Choroid plexus epithelial cell (primary cell): ENCODE results near the gene CASZ1.
A peak's percentile ranks its signal among the peaks of the same experiment; 100 is the strongest.

Experiments
- DNase-seq: peaks from one replicate; pipeline ENCODE4 v3.0.0-alpha.2; 2010; ENCODE audit warnings: low read depth
- H3K4me3 ChIP-seq: 2 replicates; pipeline ENCODE4 v1.5.1; 2011; ENCODE audit warnings: low read depth, mild to moderate bottlenecking, control low read depth, low read length, moderate library complexity
- CTCF ChIP-seq: conservative IDR thresholded peaks from 2 replicates; pipeline ENCODE4 v1.5.1; 2011; ENCODE audit warnings: low read depth, mild to moderate bottlenecking, control low read depth, inconsistent platforms, low read length, moderate library complexity

Gene CASZ1

GRCh38 chr1:10726355-10726754 is 70.1 kb downstream of the CASZ1 start:
- TF ChIP-seq CTCF = no peak
- no peak for DNase-seq
- H3K4me3 ChIP-seq = no peak overlapping the region

GRCh38 chr1:10724948-10725847 is 71.2 kb downstream of the CASZ1 start:
- H3K4me3 ChIP-seq = no peak overlapping the region
- peak; percentile 26 for DNase-seq
- no peak for TF ChIP-seq CTCF

- no peak for DNase-seq
- TF ChIP-seq CTCF = no peak
- no peak overlapping the region for H3K4me3 ChIP-seq
These were observed 71.9 kb downstream of the CASZ1 start for GRCh38 chr1:10724511-10724910.

GRCh38 chr1:10724052-10724494 is 72.4 kb downstream of the CASZ1 start:
- no peak for TF ChIP-seq CTCF
- H3K4me3 ChIP-seq = no peak overlapping the region
- peak; percentile 20 for DNase-seq

- DNase-seq = no peak
- no peak for TF ChIP-seq CTCF
- no peak overlapping the region for H3K4me3 ChIP-seq
These were observed 73.1 kb downstream of the CASZ1 start for GRCh38 chr1:10723317-10723716.

- TF ChIP-seq CTCF = no peak
- H3K4me3 ChIP-seq = no peak overlapping the region
These were observed 73.6 kb downstream of the CASZ1 start for GRCh38 chr1:10722803-10723202.

More at GRCh38 chr1:10722803-10723202, 73.6 kb downstream of the CASZ1 start:
- DNase-seq = no peak
